K562 (cell line): Measurements from ENCODE around the gene ZNHIT2. TPM values are rescaled to one million over a fixed set of nuclear protein-coding genes. Genes with fewer than 3 reads are reported as not detected.
A peak's percentile ranks its signal among the peaks of the same experiment; 100 is the strongest.

Experiments
- ATF1 ChIP-seq, 2 experiments: fragments of 450-650 bp in 1 of 2; IDR thresholded peaks; 2 replicates each; pipeline ENCODE4 v1.6.1; 2016; ENCODE audit warnings: missing compliant biosample characterization in 1 of 2, missing genetic modification characterization in 1 of 2
- CC2D1A ChIP-seq: fragments of 450-650 bp; IDR thresholded peaks from 2 replicates; pipeline ENCODE4 v1.6.1; 2017; ENCODE audit warnings: mild to moderate bottlenecking
- HSF4 ChIP-seq: fragments of 250-450 bp; sonication (Bioruptor Pico); IDR thresholded peaks from 2 replicates; pipeline ENCODE4 v2.1.2; 2022; ENCODE audit warnings: mild to moderate bottlenecking, moderate library complexity, borderline replicate concordance
- NFXL1 ChIP-seq: fragments of 450-650 bp; formaldehyde crosslinking; IDR thresholded peaks from 2 replicates; pipeline ENCODE4 v1.4.0; 2021; ENCODE audit warnings: mild to moderate bottlenecking
- NR2F6 ChIP-seq: fragments of 450-650 bp; formaldehyde crosslinking; IDR thresholded peaks from 2 replicates; pipeline ENCODE4 v1.4.0; 2020; ENCODE audit warnings: mild to moderate bottlenecking
- POLR2AphosphoS2 ChIP-seq: IDR thresholded peaks from 2 replicates; pipeline ENCODE4 v1.6.1; 2012; ENCODE audit warnings: low read length, improper control_type of control experiment
- RBM17 ChIP-seq: fragments of 200-400 bp; formaldehyde crosslinking; IDR thresholded peaks from 2 replicates; pipeline ENCODE4 v1.6.1; 2017; ENCODE audit warnings: low read depth, mild to moderate bottlenecking, low read length, borderline replicate concordance
- SIN3A ChIP-seq, 2 experiments: fragments of 150-350 bp in 1 of 2; IDR thresholded peaks; 2 replicates each; pipeline ENCODE4 v1.6.1; 2011 to 2016; ENCODE audit warnings: borderline replicate concordance in 2 of 2, low read depth in 2 of 2, low read length in 2 of 2, mild to moderate bottlenecking in 2 of 2, moderate library complexity in 2 of 2; ENCODE audit not compliant: control insufficient read depth in 1 of 2
- SREBF1 ChIP-seq: fragments of 150-350 bp; IDR thresholded peaks from 2 replicates; pipeline ENCODE4 v1.6.1; 2014; ENCODE audit warnings: antibody characterized with exemption, low read depth, low read length, borderline replicate concordance
- SRSF9 ChIP-seq: fragments of 200-400 bp; formaldehyde crosslinking; IDR thresholded peaks from 2 replicates; pipeline ENCODE4 v1.6.1; 2017; ENCODE audit warnings: low read depth, low read length, borderline replicate concordance
- ZFP36 ChIP-seq: fragments of 150-350 bp; IDR thresholded peaks from 2 replicates; pipeline ENCODE4 v1.6.1; 2018; ENCODE audit warnings: low read length, low read depth; ENCODE audit not compliant: partially characterized antibody
- ZFX ChIP-seq: sonication (generic); formaldehyde crosslinking; IDR thresholded peaks from 2 replicates; pipeline ENCODE4 v1.8.0; 2022; ENCODE audit warnings: mild to moderate bottlenecking, missing genetic modification reagents, moderate library complexity
- ZNF133 ChIP-seq: fragments of 250-450 bp; sonication (Bioruptor Pico); IDR thresholded peaks from 2 replicates; pipeline ENCODE4 v1.4.0; 2020; ENCODE audit warnings: mild to moderate bottlenecking
- ZNF263 ChIP-seq: sonication (generic); formaldehyde crosslinking; IDR thresholded peaks from 2 replicates; pipeline ENCODE4 v1.8.0; 2022; ENCODE audit warnings: mild to moderate bottlenecking, missing genetic modification reagents, borderline replicate concordance
- ZNF589 ChIP-seq: fragments of 200-800 bp; sonication (Bioruptor generic); IDR thresholded peaks from 2 replicates; pipeline ENCODE4 v1.6.1; 2016; ENCODE audit warnings: low read depth, missing genetic modification characterization, missing compliant biosample characterization
- ZNF696 ChIP-seq: fragments of 250-450 bp; sonication (Bioruptor Pico); conservative IDR thresholded peaks from 2 replicates; pipeline ENCODE4 v1.4.0; 2020; ENCODE audit warnings: mild to moderate bottlenecking, moderate library complexity
- ZNF79 ChIP-seq: fragments of 250-450 bp; sonication (Bioruptor Pico); IDR thresholded peaks from 2 replicates; pipeline ENCODE4 v1.4.0; 2020; ENCODE audit warnings: low read depth, mild to moderate bottlenecking, moderate library complexity
- ZSCAN29 ChIP-seq: fragments of 450-650 bp; IDR thresholded peaks from 2 replicates; pipeline ENCODE4 v1.6.1; 2017
- polyA plus RNA-seq, 8 experiments: library from polyadenylated mRNA; depleted of rRNA in 4 of 8; stranded (reverse) in 5 of 8; unstranded in 3 of 8; fragments of >200 nt; fragmentation: Nextera tagmentation in 2 of 8; fragmentation: Illumina TruSeq in 1 of 8; extraction: Ambion mirVana in 2 of 8; extraction: Trizol in 1 of 8; gene quantifications; 2 replicates each; pipeline versions ENCODE4 v1.2.1 to v1.2.3, GENCODE V29; 2011 to 2014; ENCODE audit warnings: inconsistent platforms in 1 of 8, missing spikeins in 1 of 8
- total RNA-seq, 7 experiments: library from RNA; depleted of rRNA in 6 of 7; stranded (reverse); fragments of >200 nt in 6 of 7; fragmentation: Illumina TruSeq in 2 of 7; extraction: Trizol in 2 of 7; gene quantifications; 2 replicates each; pipeline versions ENCODE4 v1.2.1 to v1.2.3, GENCODE V29; 2011 to 2021; ENCODE audit warnings: low replicate concordance in 1 of 7
- TF ChIP-seq, protein P1 (sequence below): sonication (generic); formaldehyde crosslinking; IDR thresholded peaks from 2 replicates; pipeline ENCODE4 v1.8.0; 2023; ENCODE audit warnings: missing genetic modification reagents, mild to moderate bottlenecking, borderline replicate concordance
- TF ChIP-seq, protein P2 (sequence below): fragments of 150-350 bp; conservative IDR thresholded peaks from 2 replicates; pipeline ENCODE4 v1.6.1; 2014; ENCODE audit warnings: low read length

Gene ZNHIT2
- total and polyA plus RNA-seq, 9 of the 15 experiments (the other 6 are each of a cell fraction or from before 2014, with no cell fraction given): 0.08 to 39.0 (median 2.5) TPM

DNA sequence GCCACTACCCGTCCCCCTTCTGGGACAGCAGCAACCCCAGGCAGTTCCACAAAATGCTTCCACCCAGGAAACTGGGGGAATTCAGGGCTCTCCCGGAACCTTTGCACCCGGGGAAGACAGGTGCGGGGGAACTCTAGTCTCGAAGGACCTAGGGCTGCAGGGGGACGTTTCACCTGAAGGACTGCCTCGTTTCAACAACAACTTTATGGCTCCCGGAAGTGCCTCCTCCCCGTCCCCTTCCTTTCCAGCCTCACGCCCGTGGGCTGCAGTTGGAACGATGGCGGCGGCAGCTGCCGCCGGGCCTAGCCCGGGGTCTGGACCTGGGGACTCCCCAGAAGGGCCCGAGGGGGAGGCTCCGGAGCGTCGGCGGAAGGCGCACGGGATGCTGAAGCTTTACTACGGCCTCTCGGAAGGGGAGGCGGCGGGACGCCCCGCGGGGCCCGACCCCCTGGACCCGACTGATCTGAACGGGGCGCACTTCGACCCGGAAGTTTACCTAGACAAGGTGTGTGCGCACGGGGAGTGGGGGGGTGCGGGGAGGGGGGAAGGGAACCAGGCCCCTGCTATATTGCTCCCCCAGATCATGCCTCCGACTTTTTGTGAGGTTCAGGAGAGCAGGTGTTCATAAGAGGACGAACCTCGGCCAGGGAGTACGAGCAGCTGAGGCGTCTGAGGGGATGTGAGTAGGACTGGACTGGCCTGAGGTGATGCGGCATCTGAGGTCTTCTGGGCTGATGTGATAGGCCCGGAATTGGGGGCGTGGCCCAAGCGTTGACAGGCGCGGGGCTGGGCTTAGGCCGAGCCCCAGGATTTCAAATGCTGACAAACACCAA is 21.3 kb downstream of the ZNHIT2 start, which contains the start of gene VPS51 (continued):
- TF ChIP-seq, protein P1, sequence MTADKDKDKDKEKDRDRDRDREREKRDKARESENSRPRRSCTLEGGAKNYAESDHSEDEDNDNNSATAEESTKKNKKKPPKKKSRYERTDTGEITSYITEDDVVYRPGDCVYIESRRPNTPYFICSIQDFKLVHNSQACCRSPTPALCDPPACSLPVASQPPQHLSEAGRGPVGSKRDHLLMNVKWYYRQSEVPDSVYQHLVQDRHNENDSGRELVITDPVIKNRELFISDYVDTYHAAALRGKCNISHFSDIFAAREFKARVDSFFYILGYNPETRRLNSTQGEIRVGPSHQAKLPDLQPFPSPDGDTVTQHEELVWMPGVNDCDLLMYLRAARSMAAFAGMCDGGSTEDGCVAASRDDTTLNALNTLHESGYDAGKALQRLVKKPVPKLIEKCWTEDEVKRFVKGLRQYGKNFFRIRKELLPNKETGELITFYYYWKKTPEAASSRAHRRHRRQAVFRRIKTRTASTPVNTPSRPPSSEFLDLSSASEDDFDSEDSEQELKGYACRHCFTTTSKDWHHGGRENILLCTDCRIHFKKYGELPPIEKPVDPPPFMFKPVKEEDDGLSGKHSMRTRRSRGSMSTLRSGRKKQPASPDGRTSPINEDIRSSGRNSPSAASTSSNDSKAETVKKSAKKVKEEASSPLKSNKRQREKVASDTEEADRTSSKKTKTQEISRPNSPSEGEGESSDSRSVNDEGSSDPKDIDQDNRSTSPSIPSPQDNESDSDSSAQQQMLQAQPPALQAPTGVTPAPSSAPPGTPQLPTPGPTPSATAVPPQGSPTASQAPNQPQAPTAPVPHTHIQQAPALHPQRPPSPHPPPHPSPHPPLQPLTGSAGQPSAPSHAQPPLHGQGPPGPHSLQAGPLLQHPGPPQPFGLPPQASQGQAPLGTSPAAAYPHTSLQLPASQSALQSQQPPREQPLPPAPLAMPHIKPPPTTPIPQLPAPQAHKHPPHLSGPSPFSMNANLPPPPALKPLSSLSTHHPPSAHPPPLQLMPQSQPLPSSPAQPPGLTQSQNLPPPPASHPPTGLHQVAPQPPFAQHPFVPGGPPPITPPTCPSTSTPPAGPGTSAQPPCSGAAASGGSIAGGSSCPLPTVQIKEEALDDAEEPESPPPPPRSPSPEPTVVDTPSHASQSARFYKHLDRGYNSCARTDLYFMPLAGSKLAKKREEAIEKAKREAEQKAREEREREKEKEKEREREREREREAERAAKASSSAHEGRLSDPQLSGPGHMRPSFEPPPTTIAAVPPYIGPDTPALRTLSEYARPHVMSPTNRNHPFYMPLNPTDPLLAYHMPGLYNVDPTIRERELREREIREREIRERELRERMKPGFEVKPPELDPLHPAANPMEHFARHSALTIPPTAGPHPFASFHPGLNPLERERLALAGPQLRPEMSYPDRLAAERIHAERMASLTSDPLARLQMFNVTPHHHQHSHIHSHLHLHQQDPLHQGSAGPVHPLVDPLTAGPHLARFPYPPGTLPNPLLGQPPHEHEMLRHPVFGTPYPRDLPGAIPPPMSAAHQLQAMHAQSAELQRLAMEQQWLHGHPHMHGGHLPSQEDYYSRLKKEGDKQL: no peak
- TF ChIP-seq NFXL1 (CRISPR knock-in tag): no peak
- TF ChIP-seq SREBF1: no peak
- TF ChIP-seq ZFX (CRISPR knock-in tag): peak; percentile 90
- TF ChIP-seq ZNF79 (CRISPR knock-in tag): no peak
- peak; percentile 41 for TF ChIP-seq ZFP36
- no peak for TF ChIP-seq RBM17
- TF ChIP-seq CC2D1A: no peak
- TF ChIP-seq, protein P2, sequence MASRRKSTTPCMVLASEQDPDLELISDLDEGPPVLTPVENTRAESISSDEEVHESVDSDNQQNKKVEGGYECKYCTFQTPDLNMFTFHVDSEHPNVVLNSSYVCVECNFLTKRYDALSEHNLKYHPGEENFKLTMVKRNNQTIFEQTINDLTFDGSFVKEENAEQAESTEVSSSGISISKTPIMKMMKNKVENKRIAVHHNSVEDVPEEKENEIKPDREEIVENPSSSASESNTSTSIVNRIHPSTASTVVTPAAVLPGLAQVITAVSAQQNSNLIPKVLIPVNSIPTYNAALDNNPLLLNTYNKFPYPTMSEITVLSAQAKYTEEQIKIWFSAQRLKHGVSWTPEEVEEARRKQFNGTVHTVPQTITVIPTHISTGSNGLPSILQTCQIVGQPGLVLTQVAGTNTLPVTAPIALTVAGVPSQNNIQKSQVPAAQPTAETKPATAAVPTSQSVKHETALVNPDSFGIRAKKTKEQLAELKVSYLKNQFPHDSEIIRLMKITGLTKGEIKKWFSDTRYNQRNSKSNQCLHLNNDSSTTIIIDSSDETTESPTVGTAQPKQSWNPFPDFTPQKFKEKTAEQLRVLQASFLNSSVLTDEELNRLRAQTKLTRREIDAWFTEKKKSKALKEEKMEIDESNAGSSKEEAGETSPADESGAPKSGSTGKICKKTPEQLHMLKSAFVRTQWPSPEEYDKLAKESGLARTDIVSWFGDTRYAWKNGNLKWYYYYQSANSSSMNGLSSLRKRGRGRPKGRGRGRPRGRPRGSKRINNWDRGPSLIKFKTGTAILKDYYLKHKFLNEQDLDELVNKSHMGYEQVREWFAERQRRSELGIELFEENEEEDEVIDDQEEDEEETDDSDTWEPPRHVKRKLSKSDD: no peak; the same call in 1 of the 2 replicates
- no peak for TF ChIP-seq HSF4 (CRISPR knock-in tag)
- TF ChIP-seq ZNF133 (CRISPR knock-in tag): no peak
- TF ChIP-seq SIN3A (IDR thresholded peaks at IDR 0.05; ENCODE audit: borderline replicate concordance in 2 of 2, control insufficient read depth in 1 of 2, low read depth in 2 of 2, low read length in 2 of 2): peak; percentile 87 to 95; a peak in 3 of 4 replicates
- TF ChIP-seq ZNF696: no peak
- 0 out of 2 replicates have a peak, but pooled peaks have one; percentile 7 for TF ChIP-seq NR2F6 (CRISPR knock-in tag)
- TF ChIP-seq POLR2AphosphoS2: peak; percentile 44; the same call in 1 of the 2 replicates
- TF ChIP-seq ZNF589 (CRISPR knock-in tag): no peak; the same call in 1 of the 2 replicates
- TF ChIP-seq ZNF263 (CRISPR knock-in tag): peak; percentile 80
- TF ChIP-seq ATF1 (CRISPR knock-in tag; IDR thresholded peaks at IDR 0.05): peak; percentile 28; the same call in 1 of the 2 replicates
- peak; percentile 82 for TF ChIP-seq ATF1 (tag; IDR thresholded peaks at IDR 0.05)
- no peak for TF ChIP-seq ZSCAN29
- no peak for TF ChIP-seq SRSF9
